ENCODE data around the gene YBX2.

- TF ChIP-seq CTCF (IDR thresholded peaks at IDR 0.05) (no peak), POLR2A (IDR thresholded peaks at IDR 0.05) (no peak)
Observed at GRCh38 chr17:7290166-7290565, 4.3 kb downstream of the YBX2 start.

All from body of pancreas (tissue), 4 donors.